Body of pancreas (tissue), 4 donors: ENCODE results near the gene SETBP1. TPM values are rescaled to one million over a fixed set of nuclear protein-coding genes. Genes with fewer than 3 reads are reported as not detected.

ENCODE experiments used
- ATAC-seq: fragments of 150-250 bp; one replicate; pipeline ENCODE4 v1.9.1; 2016
- DNase-seq, 4 donors: peaks; one replicate each; pipeline ENCODE4 v3.0.0-alpha.2; 2019
- H3K27ac ChIP-seq, 4 donors: fragments of 200-600 bp; sonication (generic); 1 replicate in 3 of 4; 2 replicates in 1 of 4; pipeline versions ENCODE4 v1.5.1 to v1.6.1; 2016 to 2019; ENCODE audit warnings: mild to moderate bottlenecking in 1 of 4, mixed read lengths in 1 of 4, moderate library complexity in 1 of 4
- H3K27me3 ChIP-seq, 2 donors: fragments of 200-600 bp; sonication (generic); one replicate each; pipeline ENCODE4 v1.6.0; 2016; ENCODE audit warnings: mild to moderate bottlenecking in 1 of 2
- H3K36me3 ChIP-seq, 2 donors: fragments of 200-600 bp; sonication (generic); replicated peaks in 1 of 2; 2 replicates each; pipeline ENCODE4 v1.5.1; 2016; ENCODE audit warnings: low read depth in 2 of 2; ENCODE audit not compliant: insufficient read depth in 1 of 2
- H3K4me1 ChIP-seq: fragments of 200-600 bp; sonication (generic); one replicate; pipeline ENCODE4 v1.6.0; 2016
- H3K4me3 ChIP-seq, 2 donors: fragments of 200-600 bp; sonication (generic); 1 replicate in 1 of 2; 2 replicates in 1 of 2; pipeline ENCODE4 v1.5.1; 2016 to 2019
- H3K9me3 ChIP-seq, 3 donors: fragments of 200-600 bp; sonication (generic); 1 replicate in 2 of 3; 2 replicates in 1 of 3; pipeline ENCODE4 v1.5.1; 2016
- CTCF ChIP-seq, 7 experiments: fragments of 450-650 bp in 4 of 7; fragments of 200-600 bp in 3 of 7; sonication (generic) in 3 of 7; IDR thresholded peaks; one replicate each; pipeline ENCODE4 v1.5.1; 2016 to 2019; ENCODE audit warnings: antibody characterized with exemption in 7 of 7
- POLR2A ChIP-seq, 3 donors: fragments of 450-650 bp; IDR thresholded peaks; one replicate each; pipeline ENCODE4 v1.6.1; 2016; ENCODE audit warnings: antibody characterized with exemption in 3 of 3, mild to moderate bottlenecking in 2 of 3
- WGBS, 2 donors: methylation state at CpG; one replicate each; pipeline ENCODE4 v1.1.5; 2017; 5-methylcytosine and 5-hydroxymethylcytosine counted together
- intact Hi-C: fragments of 100-400 bp; cut with DNase I; formaldehyde crosslinking; loops from one replicate; pipeline ENCODE4 v1.15.1; 2023
- total RNA-seq, 2 donors: library from RNA; depleted of rRNA; stranded (reverse); fragments of >200 nt; gene quantifications; one replicate each; pipeline ENCODE4 v1.1.0, GENCODE V29; 2016

SETBP1 gene
- total RNA-seq, 2 donors from 2014 or later, result 23.6 to 37.2 TPM

GRCh38 chr18:44742126-44742525 lies 61.4 kb downstream of the SETBP1 start:
- WGBS, 2 donors, result 88 to 100% methylated on average over 3 of the region's 3 CpGs

DNA sequence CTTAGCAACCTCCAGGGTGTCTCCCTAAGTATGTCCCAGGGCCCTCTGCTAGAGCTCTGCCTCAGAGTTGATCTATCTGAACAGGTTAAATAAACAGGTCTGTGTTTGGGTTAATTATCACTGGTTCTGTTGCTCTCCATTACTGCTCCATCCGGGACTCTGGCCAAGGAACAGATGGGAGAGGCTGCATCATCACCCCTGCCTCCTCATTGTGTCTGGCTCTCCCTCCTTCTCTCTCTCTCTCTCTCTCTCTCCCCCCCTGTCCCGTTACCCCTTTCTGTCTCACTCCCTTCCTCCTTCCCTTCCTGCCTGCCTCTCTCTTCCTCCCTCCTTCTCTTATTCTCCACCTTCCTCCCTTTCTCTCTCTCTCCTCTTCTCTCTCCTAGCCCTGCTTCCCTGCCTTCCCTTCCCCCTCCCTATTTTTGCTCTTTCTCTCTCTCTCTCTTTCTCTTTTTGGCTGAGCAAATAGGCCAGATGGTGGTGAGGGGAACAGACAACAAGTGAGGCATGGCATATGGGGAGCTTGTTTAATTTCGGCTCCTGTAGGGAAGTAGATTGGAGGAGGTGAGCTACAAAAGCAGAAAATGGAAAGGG lies 62.1 kb downstream of the SETBP1 start:
- Histone ChIP-seq H3K36me3 (no peaks in the 10 kb centered on the region), H3K27me3 (no peaks in the 10 kb centered on the region), H3K27ac (peak overlapping the region in 3 of 4 donors; percentile 17 to 43 (median 33)), H3K4me3 (no peak overlapping the region), H3K9me3 (no peaks in the 10 kb centered on the region), H3K4me1 (peaks cover 56% of the 10 kb centered on the region)
- ATAC-seq (peak; percentile 18), DNase-seq (peak; percentile 29 to 74 (median 58))
- WGBS, 2 donors, result 39 to 41% methylated on average over 3 of the region's 3 CpGs
- TF ChIP-seq CTCF (IDR thresholded peaks at IDR 0.05), result no peak
- intact Hi-C loops, result no loop called here

More at GRCh38 chr18:44742126-44742525, 61.4 kb downstream of the SETBP1 start:
- no peak for DNase-seq
- intact Hi-C loops, result no loop called here
- H3K9me3 ChIP-seq, result no peaks in the 10 kb centered on the region
- no peaks in the 10 kb centered on the region for H3K36me3 ChIP-seq
- no peaks in the 10 kb centered on the region for H3K27me3 ChIP-seq
- H3K4me3 ChIP-seq, result no peak overlapping the region
- peak overlapping the region in 3 of 4 donors; percentile 17 to 43 (median 33) for H3K27ac ChIP-seq
- TF ChIP-seq CTCF (IDR thresholded peaks at IDR 0.05) (no peak), POLR2A (IDR thresholded peaks at IDR 0.05) (no peak)
- ATAC-seq, result no peak
- peaks cover 60% of the 10 kb centered on the region for H3K4me1 ChIP-seq

DNA sequence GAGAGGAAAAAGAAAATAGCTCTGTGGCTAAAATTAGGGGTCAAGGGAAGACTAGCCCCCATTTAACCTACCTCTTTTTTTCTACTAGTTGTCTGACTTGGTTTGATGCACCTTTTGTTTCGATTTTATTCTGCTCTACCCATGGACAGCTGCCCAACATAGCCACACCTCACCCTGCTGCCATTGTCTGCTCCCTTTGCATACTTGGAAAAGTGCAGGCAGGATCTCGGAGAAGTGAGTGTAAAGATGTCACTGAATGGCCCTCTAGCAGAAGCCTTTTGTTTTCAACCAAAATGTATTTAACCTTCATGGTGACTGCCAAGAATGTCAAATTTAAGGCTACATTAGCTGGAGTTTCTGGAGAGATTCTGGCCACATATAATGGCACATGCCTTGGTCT lies 62.9 kb downstream of the SETBP1 start:
- Histone ChIP-seq H3K9me3 (no peaks in the 10 kb centered on the region), H3K27ac (peak overlapping the region in 3 of 4 donors; percentile 29 to 49 (median 43)), H3K4me3 (no peak overlapping the region), H3K36me3 (no peaks in the 10 kb centered on the region), H3K27me3 (no peaks in the 10 kb centered on the region), H3K4me1 (peaks cover 56% of the 10 kb centered on the region)
- 81 to 82% methylated on average over 2 of the region's 2 CpGs for WGBS, 2 donors
- DNase-seq (no peak), ATAC-seq (no peak)
- intact Hi-C loops, result no loop called here
- TF ChIP-seq CTCF (IDR thresholded peaks at IDR 0.05) (no peak), POLR2A (IDR thresholded peaks at IDR 0.05) (no peak)

GRCh38 chr18:44744161-44745121 lies 63.8 kb downstream of the SETBP1 start:
- H3K27me3 ChIP-seq, result no peaks in the 10 kb centered on the region
- intact Hi-C loops, result no loop called here
- H3K36me3 ChIP-seq, result no peaks in the 10 kb centered on the region
- H3K9me3 ChIP-seq, result no peaks in the 10 kb centered on the region
- TF ChIP-seq CTCF (IDR thresholded peaks at IDR 0.05) (peak in 4 of 7 experiments; percentile 27 to 52 (median 39)), POLR2A (IDR thresholded peaks at IDR 0.05) (no peak)
- WGBS, 2 donors, result 61 to 64% methylated on average over 39 to 50 of the region's 50 CpGs
- DNase-seq (peak; percentile 62 to 85 (median 71)), ATAC-seq (peak; percentile 47)
- peak overlapping the region in 3 of 4 donors; percentile 17 to 49 (median 29) for H3K27ac ChIP-seq
- peaks cover 49% of the 10 kb centered on the region for H3K4me1 ChIP-seq
- no peak overlapping the region for H3K4me3 ChIP-seq
